Fibroblast of peridontal ligament (primary cell): ENCODE measurements around the gene ZBTB3.
"Not testable (repeated sequence)": the region's sequence is repeated elsewhere in the genome, so short reads cannot be mapped to it uniquely, and the experiment has no call there.

Experiments used
- DNase-seq: peaks from one replicate; pipeline ENCODE4 v3.0.0-alpha.2; 2010; ENCODE audit errors: extremely low read depth

The ZBTB3 gene

DNA sequence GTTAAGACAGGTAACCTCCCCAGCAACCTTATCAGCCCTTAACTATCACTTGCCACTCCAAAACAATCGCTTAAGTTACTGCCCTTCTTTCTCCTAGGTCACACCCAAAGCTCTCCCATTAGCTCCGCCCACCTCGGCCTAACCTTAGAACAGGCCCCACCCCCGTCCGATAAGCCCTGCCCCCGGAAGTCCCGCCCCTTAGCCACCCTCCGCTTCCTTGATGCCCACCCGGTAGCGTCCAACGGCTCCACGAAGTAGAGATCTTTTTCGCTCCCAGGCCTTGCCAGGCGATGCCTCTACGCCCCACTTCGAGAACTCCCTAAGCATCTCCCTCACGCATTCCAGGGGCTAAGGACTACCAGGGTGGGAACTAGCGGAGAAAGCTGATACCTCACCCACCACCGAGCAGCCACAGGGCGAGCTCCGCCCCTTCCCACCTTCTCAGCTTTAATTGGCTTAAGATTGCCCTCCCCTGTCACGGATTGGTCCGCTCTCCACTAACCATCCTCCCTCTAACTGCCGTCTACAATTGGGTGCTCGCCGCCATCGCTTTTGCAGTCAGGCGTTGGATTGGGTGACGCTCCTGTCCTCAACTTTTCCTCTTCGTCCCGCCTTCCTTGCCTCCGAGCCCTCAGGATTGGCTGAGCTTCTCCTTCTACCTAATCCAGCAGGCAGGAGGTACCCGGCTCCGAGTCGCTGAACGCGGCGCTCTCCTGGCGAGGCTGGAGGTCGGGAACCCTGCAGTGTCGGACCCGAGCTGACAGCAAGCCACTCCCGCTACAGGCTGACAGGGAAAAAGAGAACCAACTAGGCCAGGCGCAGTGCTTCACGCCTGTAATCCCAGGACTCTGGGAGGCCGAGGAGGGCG is at the start of gene ZBTB3:
Gene ZBTB3, minus strand, starts transcription at position 425 of the 868 bp plus-strand sequence. CDS start 496 bp downstream, outside the sequence.
- DNase-seq = peak; percentile 99

GRCh38 chr11:62801071-62801470 is 47.1 kb upstream of the ZBTB3 start:
- no peak for DNase-seq

GRCh38 chr11:62799486-62799885 is 45.5 kb upstream of the ZBTB3 start:
- no peak for DNase-seq

GRCh38 chr11:62796281-62796680 is 42.3 kb upstream of the ZBTB3 start:
- DNase-seq = no peak

GRCh38 chr11:62794201-62794775 is 40.3 kb upstream of the ZBTB3 start:
- DNase-seq = no peak

GRCh38 chr11:62792202-62792575 is 38.2 kb upstream of the ZBTB3 start:
- DNase-seq = no peak

DNA sequence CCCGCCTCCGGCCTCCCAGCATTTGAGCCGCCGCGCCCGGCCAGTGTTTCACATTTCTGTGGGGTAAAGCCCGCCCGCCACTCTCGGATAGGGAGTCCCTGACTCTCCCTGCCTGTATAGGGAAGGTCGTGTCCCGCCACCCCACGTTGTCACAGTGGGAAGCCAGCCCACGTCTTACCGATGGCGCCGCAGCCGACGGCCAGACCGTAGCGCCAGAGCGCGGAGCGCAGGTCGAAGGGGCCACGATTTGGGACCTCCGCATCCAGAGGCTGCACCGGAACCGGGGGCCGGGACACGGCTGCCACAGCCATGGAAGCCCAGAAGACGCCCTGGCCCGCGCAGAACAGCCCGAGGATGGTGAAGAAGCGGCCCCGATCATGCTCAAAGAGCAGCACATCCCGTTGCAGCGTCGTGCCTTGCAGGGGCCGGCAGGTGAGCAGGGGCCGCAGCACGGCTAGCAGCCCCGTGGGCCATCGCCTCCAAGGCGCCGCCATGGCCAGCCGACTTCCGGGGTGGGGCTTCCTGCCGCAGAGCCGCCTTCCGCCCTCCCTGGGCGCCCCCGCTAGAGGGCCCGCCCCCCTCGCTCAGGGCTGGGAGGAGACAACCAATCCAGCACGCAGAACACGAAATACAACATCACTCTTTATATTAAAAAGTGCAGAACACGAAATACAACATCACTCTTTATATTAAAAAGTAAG is 37.7 kb upstream of the ZBTB3 start, which contains the start of gene TMEM223:
Gene TMEM223, minus strand, starts transcription at position 506 of the 701 bp plus-strand sequence. Its CDS starts 12 bp downstream, at position 494.
- DNase-seq = peak; percentile 59

DNA sequence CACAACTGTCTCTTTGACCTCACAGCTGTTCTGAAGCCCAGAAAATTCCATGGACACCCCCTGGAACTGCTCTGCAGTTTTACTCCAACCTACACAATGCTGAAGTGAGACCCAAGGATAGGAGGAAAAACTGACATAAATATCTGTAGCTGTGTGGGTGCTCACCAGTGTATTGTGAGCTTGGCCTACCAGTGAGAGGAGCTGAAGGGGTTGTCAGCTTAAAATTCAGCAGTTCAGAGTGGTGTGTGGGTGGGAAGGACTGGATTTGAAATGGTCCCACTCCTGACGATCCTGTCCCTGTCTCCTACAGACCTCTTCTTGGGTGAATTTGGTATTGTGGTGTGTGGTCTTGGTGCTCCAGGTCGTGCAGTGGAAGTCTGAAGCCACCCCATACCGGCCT is 35.6 kb upstream of the ZBTB3 start:
- no peak for DNase-seq

GRCh38 chr11:62788991-62789390 is 35.0 kb upstream of the ZBTB3 start:
- DNase-seq = no peak

- DNase-seq = peak; percentile 96
Measured at GRCh38 chr11:62787005-62787759, 33.2 kb upstream of the ZBTB3 start, which contains the start of gene TMEM179B. TSS of gene TMEM179B (plus strand) at chr11:62787402. CDS start at chr11:62787432, 30 bp downstream.

- peak; percentile 68 for DNase-seq
Measured at GRCh38 chr11:62786318-62787004, 32.5 kb upstream of the ZBTB3 start.

DNA sequence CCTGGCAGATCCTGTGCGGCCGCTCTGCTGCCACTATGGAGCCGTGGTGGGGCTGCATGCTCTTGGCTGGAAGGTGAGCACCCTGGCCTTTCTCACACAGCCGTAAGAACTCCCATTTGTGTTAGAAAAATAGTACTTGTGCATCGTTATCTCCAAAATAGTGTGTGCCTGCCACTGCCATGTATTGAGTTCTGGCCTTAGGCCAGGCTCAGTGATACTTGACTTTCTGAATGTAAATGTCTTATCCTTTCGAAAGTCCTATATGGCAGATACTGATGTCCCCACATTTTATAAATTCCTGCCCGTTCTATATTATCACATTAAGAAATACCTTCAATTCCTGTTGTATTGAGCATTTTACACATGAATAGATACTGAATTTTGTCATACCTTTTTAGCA is 28.8 kb upstream of the ZBTB3 start:
- no peak for DNase-seq

- DNase-seq = no peak
Measured at GRCh38 chr11:62778441-62778840, 24.5 kb upstream of the ZBTB3 start.

DNA sequence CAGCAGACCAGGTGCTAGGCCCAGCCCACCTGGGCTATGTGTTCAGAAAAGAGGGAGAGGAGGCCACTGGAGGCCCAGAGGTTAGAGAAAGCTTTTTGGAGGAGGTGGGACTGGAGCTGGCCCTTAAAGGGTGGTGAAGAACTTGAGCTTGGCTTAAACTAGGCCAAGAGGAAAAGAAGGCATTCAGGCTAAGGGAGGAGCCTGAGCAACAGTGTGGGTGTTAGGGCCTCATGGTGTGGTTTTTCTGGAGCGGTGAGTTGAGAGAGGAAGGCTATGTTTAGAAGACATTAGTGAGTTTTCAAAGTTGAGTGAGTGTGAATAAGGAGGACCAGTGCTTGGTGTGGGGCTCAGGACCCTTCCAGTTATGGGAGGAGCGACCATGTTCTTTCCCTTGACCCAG is 23.4 kb upstream of the ZBTB3 start:
- no peak for DNase-seq

DNA sequence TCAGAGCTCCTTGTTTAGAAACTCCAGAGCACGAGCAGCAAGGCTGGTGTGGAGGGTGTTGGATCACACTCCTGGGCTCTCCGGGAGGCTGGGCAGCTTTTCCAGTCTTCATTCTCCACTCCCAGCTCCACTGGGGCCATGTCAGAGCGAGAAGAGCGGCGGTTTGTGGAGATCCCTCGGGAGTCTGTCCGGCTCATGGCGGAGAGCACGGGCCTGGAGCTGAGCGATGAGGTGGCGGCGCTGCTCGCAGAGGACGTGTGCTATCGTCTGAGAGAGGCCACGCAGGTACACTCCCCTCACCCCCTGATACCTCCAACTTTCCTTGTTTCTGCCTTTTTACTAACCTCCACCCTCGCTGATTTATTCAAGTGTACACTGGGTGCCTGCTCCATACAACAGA is 21.7 kb upstream of the ZBTB3 start:
- DNase-seq = no peak

DNA sequence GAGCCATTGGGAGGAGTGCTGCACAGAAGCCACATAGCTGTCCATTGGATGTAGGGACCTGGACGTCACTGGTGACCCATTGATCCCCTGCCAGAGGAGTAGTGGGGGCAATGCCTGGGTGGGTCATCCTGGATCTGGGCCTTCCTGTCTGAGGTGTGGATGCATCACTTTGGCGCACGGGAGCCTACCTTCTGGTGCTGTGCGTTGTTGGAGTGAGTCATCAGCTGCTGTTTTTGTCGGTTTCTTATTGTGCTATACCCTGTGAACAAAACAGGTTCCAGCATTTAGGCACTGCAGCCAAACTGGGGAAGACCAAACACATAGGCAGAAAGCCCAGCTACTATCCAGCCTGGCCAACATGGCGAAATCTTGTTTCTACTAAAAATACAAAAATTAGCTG is 20.4 kb upstream of the ZBTB3 start:
- DNase-seq = no peak

DNA sequence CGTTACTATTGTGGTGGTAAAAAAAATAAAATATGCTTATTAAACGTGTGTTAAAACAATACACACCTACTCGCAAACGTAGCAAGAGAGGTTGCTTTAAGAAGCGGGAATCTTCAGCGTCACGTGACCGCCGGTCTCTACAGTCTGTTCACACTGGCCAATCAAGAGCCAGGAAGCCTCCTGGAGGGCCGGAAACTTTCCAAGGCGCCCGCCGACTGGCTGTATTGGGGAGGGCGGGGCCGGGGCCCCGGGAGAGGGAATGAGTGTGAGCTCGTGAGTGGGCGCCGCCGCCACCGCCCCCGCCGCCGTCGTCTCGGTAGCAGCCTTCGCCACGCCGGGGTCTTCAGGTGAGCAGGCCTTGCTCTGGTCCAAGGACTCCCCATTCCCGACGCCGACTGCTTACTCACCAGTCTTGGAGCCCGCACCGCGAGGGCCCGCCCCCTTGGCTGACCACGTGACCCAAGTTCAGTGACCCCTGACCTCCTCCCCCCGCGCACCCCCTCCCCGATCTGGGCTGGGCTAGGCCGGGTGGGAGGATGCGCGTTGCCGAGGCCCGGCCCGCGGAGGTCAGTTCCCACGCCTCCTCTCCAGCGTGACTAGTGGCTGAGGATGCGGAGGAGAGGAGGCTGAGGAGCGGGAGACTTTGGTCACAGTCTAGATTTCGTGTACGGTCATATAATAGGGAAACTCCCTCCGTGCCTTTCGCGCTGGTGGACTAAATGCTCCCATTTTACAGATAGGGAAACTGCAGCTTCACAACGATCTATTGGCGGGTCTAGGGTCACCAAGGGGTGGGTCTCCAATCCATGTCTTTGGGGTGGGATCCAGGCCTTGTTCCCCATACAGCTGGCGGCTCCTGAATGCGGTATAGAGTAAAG is 17.4 kb upstream of the ZBTB3 start, which contains the start of gene TAF6L:
Gene TAF6L, plus strand, starts transcription at position 253 of the 878 bp plus-strand sequence. CDS start 4,388 bp downstream, outside the sequence.
- DNase-seq = peak; percentile 96

GRCh38 chr11:62770778-62771143 is 16.8 kb upstream of the ZBTB3 start:
- no peak for DNase-seq

- DNase-seq = not testable (repeated sequence)
Measured at GRCh38 chr11:62760867-62761227, 6.9 kb upstream of the ZBTB3 start.
